GM18507 (cell line): ENCODE measurements around the gene ASXL1.

ENCODE experiments used
- DNase-seq: peaks from one replicate; pipeline ENCODE4 v3.0.0; 2011; ENCODE audit warnings: low read depth; ENCODE audit not compliant: insufficient read length; ENCODE audit errors: extremely low spot score
- FAIRE-seq: peaks from 2 replicates; lab custom pipeline; 2011; peaks lifted over from hg19 to GRCh38; lab: Jason Lieb, UNC

The ASXL1 gene

GRCh38 chr20:32484225-32484957 lies 126.3 kb downstream of the ASXL1 start:
- FAIRE-seq: no peak

GRCh38 chr20:32484958-32485769 lies 127.0 kb downstream of the ASXL1 start:
- FAIRE-seq: peak; percentile 93
- DNase-seq: no peak

More at GRCh38 chr20:32484225-32484957, 126.3 kb downstream of the ASXL1 start:
- no peak for DNase-seq

GRCh38 chr20:32485770-32486478 lies 127.8 kb downstream of the ASXL1 start:
- DNase-seq (no peak), FAIRE-seq (no peak)

- no peak for DNase-seq
- no peak for FAIRE-seq
Measured at GRCh38 chr20:32487381-32487780, 129.2 kb downstream of the ASXL1 start.

DNA sequence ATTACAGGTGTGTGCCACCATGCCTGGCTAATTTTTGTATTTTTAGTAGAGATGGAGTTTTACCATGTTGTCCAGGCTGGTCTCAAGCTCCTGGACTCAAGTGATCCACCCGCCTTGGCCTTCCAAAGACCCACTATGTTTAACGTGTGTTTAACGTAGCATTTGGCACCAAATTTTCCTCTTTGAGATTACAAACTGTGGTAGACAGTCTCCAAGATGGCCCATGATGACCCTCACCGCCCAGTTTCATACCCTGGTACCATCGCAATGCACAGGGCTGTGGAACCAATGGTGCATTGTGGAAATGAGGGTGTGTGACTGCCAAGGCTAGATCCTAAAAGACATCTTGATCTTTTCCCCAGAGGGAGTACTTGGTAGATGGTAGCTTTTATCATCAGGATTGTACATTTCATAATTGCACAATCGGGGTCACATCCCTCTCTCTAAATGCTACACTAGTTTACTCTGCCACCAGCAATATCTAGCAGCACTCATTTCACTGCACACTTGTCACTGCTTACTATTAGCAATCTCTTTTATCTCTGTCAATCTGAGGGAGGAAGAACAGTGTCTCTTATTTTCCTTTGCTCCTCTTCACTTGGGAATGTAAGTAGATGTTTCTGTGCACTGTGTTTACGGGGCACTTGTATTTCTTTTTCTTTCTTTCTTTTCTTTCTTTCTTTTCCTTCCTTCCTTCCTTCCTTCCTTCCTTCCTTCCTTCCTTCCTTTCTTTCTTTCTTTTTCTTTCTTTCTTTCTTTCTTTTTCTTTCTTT lies 130.1 kb downstream of the ASXL1 start:
- DNase-seq (no peak), FAIRE-seq (no peak)
